SW480 (cell line): ENCODE measurements around the gene GNG7.
"Not testable (repeated sequence)": the region's sequence is repeated elsewhere in the genome, so short reads cannot be mapped to it uniquely, and the experiment has no call there.

Experiments used
- DNase-seq: peaks from one replicate; pipeline ENCODE4 v3.0.0-alpha.2; 2016; ENCODE audit warnings: low spot score

The GNG7 gene

DNA sequence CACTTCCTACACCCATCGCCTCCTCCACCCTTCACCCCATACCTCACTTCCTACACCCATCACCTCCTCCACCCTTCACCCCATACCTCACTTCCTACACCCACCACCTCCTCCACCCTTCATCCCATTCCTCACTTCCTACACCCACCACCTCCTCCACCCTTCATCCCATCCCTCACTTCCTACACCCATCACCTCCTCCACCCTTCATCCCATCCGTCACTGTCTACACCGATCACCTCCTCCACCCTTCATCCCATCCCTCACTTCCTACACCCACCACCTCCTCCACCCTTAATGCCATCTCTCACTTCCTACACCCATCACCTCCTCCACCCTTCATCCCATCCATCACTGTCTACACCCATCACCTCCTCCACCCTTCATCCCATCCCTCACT is 10.7 kb upstream of the GNG7 start:
- DNase-seq = not testable (repeated sequence)

DNA sequence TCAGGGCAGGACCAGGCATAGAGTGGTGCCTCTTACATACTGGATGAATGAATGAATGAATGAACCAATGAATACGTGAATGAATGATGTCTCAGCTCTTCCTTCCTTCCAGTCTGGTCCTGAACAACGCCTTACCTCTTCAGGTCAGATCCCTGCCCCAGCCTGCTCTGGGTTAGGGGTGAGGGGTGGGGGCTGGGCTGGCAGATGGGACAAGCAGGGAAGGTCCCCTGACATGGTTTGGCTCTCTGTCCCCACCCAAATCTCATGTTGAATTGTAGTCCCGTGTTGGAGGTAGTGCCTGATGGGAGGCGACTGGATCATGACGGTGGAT is 9.3 kb upstream of the GNG7 start:
- DNase-seq = no peak

DNA sequence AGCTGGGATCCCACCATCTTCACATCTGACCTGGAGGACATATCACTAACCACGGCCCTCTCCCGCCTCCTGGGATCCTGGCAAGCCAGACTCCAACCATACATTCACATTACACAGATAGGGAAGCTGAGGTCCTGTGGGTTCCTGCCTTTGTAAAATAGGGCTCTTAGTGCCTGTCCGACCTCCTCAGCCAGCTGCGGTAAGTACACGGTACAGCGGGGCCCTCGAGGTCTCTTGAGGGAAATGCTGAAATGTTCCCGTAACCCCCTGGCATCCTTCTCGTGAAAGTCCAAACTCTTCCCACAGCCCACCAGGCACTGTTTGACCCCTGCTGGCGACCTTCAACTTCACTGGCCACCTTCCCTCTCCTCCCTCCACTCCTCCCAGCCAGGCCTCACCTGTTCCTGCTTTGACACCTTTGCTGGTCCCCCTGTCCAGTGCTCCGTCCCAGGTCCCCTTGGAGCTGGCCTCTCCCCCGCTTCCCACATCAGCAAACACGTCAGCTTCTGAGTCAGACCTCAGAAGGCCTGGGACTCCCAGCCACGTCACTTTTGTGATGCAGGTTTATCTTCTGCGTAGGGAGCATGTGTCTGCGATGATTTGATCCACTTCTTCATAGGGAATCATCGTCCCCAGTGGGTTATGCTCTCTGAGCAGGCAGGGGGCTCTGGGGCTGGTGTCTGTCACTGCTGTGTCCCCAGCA is 8.8 kb upstream of the GNG7 start:
- DNase-seq = no peak

DNA sequence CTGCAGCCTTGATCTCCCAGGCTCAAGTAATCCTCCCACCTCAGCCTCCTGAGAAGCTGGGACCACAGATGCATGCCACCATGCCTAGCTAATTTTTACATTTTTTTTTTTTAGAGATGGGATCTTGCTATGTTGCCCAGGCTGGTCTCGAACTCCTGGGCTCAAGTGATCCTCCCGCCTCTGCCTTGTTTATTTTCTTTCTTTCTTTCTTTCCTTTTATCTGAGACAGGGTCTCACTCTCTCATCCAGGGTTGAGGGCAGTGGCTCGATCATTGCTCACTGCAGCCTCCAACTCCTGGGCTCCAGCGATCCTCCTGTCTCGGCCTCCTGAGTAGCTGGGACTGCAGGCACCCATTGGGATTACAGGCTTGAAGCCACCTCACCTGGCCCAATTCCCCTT is 3.8 kb upstream of the GNG7 start:
- DNase-seq = no peak

DNA sequence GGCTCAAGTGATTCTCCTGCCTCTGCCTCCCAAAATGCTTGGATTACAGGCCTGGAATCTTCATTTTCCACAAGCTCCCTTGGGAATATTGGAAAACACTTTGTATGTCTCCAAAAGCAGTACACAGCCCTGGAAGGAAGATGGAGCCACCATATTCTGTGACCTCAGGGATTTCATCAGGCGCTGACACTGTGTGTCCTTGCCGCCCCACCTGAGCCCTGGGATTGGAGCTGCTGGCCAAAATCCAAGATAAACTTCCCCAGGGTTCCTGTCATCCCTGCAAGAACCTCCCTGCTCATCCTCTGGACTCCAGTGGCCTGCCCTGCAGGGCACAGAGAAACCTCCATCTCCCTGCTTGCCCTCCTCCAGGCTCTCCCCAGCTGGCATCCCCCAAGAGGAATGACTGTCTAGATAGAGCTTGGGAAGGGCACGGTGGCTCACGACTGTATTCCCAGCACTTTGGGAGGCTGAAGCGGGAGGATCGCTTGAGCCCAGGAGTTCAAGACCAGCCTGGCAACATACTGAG is 1.3 kb upstream of the GNG7 start:
- DNase-seq = no peak

DNA sequence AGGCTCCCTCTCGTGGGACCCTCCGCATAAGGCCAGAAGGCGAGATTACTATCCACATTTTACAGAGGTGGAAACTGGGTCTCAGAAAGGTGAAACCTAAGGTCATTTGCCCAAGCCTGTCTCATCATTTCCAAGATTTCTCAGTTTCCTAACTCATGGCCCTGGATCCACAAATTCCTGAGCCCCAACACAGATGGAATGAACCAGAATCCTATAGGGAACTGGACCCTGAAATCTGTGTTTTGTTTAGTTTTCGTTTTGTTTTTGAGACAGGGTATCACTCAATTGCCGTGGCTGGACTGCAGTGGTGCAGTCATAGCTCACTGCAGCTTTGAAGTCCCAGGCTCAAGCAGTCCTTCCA is 563 bp upstream of the GNG7 start:
- no peak for DNase-seq

DNA sequence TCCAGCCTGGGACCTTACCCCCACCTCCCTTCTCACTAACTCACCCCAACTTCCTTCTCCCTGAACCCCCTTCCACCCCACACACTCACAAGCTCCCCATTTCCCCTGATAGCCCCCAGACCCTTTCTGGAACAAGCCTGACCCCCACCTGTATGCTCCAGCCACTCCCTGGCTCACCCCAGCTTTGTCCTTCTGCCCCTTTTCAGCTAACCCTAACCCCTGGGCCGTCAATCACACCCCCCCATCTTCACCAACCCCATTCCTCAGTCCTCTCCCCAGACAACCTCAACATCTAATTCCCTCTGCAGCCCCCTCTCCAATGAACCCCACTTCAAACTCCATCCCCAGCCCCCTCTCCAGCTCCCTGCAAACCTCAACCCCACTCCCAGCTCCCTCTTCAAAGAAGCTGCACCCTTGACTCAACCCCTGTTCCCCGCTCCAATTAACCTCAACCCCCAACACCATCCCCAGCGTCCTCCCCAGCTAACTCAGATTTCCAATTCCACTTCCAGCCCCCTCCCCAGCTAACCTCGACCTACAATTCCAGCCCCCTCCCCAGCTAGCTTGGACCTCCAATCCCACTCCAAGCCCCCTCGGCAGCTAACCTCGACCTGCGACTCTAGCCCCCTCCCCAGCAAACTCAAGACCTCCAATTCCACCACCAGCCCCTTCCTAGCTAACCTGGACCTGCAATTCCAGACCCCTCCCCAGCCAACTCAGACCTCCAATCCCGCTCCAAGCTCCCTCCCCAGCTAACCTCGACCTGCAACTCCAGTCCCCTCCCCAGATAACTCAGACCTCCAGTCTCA is 929 bp downstream of the GNG7 start:
- DNase-seq = no peak

DNA sequence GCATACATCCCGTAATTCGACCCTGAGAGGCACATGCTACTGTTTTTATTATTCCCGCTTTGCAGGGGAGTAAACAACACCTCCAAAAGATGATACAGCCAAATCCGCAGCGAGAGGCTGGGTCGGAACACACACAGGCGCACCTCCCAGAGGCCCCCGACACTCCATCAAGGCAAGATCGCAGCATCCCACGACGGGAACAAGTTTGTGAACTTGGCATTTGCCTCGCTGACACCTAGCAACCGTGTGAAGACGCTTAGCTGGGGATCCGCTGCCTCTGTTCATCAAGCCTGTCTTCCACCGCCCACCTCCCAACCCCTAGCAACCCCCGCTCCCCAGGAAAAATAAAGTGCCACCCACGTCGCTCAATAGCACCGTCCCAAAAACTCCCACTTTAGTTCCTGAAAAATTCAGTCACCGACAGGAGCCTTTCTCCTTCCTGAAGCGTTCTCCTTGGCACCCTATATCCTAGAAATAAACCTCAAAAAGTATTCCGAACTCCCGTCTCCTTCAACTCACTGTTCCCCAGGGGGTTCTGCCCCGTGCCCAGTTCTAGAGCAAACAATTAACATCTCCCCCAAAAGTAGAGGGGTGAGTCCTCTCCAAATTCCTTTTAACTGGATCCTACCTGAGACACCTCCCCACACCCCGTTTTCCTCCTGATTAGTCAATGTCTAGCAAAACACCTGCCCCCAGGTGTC is 1.7 kb downstream of the GNG7 start:
- no peak for DNase-seq

DNA sequence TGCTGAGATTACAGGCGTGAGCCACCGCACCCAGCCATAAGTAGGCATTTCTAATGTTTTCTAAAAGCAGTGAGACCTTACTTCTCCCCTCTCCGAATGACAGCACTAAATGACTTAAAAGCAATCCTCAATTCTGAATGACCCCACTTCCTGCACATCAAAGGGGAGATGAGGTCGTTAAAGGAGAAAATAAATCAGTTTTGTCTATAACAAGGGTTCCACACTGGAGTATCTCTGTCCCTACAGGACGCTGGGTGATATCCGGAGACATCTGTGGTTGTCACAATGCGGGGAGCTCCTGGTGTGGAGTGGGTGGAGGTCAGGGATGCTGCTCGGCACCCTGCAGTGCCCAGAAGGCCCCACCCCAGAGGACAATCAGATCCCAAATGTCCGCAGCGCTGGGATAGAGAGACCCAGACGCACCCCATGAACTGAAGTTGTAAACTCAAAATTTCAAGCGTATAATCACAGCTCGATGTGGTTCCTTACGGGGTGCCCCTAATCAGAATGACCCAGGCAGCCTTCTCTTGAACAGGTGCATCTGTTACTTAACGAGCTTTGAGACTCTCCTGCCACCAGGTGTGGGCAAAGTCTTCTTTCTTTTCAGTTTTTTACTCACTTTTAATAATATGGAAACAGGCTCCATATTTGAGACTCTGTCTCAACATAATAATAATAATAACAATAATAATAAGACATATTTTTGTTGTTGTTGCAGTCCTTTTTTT is 2.9 kb downstream of the GNG7 start:
- DNase-seq = peak; percentile 31

DNA sequence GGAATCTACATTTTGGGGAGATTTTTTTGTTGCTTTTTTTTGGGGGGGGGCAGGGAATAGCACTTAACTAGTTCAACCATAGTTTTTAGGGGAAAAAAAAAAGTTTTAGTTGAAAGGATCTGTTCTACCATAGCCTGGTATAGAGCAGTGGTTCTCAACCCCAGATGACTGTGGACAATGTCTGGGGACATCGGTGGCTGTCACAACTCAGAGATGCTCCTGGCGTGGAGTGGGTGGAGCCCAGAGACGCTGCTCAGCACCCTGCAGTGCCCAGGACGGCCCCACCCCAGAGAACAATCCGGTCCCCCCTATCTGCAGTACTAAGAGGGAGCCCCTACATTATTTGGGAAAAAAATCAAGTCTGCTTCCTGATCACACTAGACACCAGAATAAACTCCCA is 8.3 kb downstream of the GNG7 start:
- no peak for DNase-seq

DNA sequence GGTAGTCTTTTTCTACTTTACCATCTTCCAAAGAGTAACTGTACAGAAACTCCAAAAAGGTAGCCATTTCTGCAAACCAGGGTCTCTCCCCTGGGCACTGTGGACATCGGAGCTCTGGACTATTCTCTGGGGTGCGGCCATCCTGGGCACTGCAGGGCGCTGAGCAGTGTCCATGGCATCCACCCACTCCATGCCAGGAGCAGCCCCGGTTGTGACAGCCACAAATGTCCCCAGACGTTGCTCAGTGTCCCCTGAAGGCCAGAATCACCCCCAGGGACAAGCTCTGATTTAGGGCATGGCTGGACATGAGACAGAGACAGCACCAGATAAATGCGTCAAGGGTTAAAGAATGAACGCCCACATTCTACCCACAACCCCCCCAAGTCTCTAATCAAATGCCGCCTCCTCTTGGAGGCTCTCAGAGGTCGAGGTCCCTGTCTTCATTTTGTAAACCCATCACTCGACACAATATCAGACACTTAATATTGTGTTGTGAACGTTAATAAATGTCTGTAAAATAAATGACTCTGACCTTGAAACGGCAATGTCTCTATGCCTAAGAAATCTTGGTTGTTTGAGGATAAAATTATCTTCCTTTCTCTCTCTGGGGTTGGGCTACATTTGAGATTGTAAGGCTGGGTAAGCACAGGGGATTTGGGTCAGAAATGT is 8.9 kb downstream of the GNG7 start:
- no peak for DNase-seq

DNA sequence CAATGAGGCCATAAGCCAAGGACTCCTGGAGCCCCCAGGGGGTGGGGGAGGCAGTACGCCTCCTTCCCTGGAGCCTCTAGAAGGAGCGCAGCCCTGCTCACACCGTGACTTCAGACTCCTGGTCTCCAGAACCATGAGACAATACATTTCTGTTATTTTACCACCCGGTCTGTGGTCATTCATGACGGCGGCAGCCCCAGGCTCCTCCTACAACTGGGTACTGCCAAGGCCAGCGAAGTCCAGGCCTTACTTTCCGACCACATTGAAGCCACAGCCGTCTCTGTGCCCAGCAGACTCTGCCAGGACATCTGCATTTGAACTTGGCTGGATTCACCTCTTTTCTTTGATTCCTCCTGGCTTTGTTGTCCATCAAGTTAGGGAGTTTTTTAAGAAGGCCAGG is 10.5 kb downstream of the GNG7 start:
- no peak for DNase-seq

DNA sequence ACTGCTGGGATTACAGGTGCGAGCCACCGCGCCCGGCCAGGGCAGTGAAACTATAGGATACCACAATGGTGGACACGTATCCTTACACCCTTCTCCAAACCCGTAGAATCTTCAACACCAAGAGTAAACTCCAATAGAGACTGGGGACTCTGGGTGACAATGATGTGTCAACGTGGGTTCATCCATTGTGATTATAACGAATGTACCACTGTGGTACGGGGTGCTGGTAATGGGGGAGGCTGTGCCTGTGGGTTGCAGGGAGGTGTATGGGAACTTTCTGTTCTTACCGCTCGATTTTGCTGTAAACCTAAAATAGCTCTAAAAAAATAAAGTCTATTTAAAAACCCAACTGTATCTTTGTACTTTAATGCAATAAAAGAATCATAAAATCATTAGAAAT is 11.6 kb downstream of the GNG7 start:
- no peak for DNase-seq

DNA sequence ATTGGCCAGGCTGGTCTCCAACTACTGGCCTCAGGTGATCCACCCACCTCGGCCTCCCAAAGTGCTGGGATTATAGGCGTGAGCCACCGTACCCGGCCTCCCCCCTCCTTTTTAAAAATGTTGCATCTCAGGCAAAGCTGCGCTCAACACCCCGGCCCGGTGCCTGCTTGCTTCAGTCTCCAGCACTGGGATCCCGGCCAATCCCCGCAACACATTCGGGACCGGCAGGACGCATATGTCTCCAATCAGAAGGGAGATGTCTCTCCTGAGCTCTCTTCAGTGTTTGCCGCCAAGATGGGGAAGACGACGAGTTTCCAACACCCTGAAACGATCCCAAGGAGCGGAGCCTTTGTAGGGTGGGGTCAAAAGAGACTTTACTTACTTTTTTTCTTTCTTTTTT is 16.1 kb downstream of the GNG7 start:
- DNase-seq = no peak

DNA sequence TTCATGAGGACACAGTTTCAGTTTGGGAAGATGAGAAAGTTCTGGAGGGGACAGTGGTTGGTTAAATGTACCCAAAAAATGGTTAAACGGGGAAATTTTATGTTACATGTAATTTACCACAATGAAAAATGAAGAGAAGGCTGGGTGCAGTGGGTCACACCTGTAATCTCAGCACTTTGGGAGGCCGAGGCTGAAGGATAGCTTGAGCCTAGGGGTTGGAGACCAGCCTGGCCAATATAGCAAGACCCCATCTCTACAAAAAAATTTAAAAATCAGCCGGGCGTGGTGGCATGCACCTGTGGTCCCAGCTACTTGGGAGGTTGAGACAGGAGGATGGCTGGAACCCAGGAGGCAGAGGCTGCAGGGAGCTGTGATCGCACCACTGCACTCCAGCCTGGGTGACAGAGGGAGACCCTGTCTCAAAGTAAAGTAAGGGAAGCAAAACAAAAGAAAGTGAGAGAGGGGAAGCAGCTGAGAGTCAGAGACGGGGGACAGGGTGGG is 17.2 kb downstream of the GNG7 start:
- no peak for DNase-seq

DNA sequence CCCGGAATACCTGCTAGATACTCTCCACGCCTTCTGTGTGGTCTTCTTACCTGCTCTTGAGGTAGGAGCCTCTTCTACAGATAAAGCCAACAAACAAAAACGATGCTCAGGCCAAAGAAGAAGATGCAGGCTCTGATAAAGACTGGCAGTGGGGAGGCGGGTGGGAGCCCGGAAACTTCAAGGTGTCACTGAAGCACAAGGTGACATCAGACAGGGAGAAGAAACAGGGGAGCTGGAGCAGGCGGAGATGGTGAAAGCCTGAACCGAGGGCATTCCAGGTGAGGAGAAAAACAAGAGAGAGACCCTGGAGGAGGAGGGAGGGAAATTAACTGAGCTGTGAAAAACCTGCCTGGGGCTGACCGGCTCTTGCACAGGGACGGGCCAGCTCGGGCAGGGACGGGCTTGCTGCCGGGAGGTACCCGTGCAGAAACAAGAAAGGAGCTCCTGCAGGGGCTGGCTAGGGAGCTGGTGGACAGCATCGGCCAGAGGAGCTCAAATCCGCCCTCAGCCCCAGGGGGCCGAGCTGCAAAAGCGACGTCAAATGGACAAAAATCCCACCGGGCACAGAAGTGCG is 19.0 kb downstream of the GNG7 start:
- DNase-seq = no peak

DNA sequence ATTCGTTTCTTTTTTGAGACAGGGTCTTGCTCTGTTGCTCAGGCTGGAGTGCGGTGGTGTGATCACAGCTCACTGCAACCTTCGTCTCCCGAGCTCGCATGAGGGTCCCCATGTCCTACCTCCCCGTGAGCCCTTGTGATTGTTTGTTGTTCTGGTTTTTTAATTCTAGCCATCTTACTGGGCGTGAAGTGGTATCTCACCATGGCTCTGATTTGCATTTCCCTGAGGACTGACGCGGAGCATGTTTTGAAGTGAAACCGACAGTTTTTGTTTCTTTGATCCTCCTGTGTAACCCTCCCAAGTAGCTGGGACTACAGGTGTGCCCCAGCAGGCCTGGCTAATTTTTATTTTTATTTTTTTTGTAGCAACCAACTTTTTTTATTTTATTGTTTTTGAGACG is 21.7 kb downstream of the GNG7 start:
- DNase-seq = no peak

DNA sequence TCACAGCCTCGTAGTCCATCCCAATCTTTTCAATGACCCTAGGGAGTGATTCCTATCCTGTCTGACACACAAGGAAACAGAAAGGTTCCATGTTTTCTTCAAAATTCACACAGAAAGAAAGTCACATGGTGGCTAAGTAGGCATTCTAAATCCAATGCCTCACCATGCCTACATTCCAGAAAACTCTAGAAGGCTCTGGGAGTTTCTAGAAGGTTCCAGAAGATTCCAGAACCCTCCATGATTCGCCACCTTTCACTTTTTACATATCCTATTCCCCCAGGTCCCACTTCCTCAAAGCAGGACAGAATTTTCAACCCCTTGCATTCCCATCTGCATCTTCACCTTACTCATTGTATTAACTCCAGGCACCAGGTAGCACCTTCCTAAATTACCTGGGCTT is 23.1 kb downstream of the GNG7 start:
- DNase-seq = no peak

DNA sequence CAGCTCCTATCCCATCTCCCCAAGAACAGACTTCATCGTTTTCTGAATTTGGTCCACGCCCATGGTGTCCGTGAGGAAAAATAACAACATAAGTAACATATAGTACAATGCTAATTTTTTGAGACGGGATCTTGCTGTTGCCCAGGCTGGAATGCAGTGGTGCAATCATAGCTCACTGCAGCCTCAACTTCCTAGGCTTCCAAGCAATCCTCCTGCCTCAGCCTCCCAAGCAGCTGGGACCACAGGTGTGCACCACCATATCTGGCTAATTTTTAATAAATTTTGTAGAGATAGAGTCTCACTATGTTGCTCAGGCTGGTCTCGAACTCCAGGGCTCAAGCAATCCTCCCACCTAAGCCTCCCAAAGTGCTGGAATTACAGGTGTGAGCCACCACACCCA is 23.5 kb downstream of the GNG7 start:
- DNase-seq = not testable (repeated sequence)

DNA sequence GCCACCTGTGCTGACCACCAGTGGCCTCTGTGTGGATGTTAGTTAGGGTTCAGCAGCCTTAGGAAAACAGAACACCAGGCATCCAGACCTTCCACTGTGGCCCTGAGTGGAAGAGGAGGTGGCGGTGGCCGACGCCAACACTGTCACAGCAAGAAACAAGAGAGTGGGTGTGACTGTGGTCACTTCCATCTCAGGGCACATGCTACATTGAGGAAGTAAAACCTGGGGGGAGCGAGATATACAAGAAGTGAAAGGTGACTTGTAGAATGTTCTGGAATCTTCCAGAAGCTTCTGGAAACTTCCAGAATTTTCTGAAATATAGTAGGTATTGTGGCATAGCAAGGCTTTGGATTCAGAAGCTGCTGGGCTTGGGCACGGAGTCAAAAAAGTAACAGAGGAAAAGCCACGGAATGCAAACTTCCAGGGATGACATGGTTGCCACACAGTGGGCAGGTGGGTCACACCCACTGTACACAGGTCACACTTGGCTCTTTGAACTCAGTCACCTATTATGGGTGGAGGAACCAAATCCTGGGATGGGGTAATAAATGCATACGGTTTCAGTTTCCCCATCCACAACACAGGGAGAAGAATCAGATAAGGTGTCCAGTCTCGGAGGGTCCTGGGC is 24.3 kb downstream of the GNG7 start:
- no peak for DNase-seq

DNA sequence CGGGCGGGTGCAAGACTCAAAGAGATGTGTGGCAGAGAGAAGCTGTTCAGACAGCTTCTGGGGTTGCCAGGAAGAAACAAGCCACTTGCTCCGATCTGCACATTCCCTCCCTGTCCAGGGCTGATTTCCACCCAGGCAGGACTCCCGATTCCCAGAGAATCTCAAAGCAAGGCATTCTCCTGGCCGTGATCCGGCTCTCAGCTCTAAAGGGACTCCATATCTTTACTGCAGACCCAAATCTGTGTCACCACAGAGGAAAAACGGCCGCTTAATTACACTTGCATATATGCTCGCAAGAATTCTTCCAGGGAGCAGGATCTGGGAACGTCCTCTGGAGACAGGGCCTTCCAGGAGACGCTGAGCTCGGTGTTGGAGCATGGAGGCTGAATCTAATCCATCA is 25.7 kb downstream of the GNG7 start:
- DNase-seq = no peak
